Right ventricle myocardium inferior (tissue), 1 donor: Measurements from ENCODE around the gene IFNL4. TPM values are rescaled to one million over a fixed set of nuclear protein-coding genes. Genes with fewer than 3 reads are reported as not detected.
"Not testable (repeated sequence)": the region's sequence is repeated elsewhere in the genome, so short reads cannot be mapped to it uniquely, and the experiment has no call there.

Experiments
- ATAC-seq: fragments of 200-7000 bp; cut with Tn5 transposase; one replicate; pipeline ENCODE4 v1.9.1; 2020; ENCODE audit warnings: mild to moderate bottlenecking, moderate library complexity
- DNase-seq: peaks from one replicate; pipeline ENCODE4 v3.0.0; 2021; ENCODE audit errors: missing footprints
- intact Hi-C: fragments of 100-400 bp; cut with DNase I; formaldehyde crosslinking; loops from one replicate; pipeline ENCODE4 v1.11.0; 2022
- total RNA-seq: library from RNA; stranded (reverse); fragmentation: NEBNext Ultra II Directional; extraction: Animal tissue kit (Norgen Biotek cat#: 25700); gene quantifications from one replicate; pipeline ENCODE4 v1.2.1, GENCODE V29; 2021
- donor health status: DM: no; HTN: yes; CAD: no; lungs with severe emphysema.

Gene IFNL4
- total RNA-seq, 1 donor from 2014 or later = not detected

DNA sequence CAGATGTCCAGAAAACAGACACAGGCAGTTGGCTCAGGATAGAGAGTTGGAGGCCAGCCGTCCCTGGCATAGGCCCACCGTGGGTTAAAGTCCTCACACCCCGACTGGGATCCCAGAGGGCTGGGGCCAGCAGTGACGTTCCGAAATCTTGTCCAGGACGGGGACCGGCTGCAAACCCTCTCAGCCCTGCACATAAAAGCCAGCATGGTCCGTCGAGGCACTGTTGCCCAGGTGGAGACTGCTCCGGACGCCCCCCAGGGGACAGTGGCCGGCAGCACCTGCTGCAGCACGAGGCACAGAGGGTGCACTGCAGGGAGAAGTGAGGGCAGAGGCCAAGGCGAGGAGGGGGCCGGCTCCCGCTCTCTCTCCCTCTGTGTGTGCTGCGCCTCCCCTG lies 15.3 kb upstream of the IFNL4 start:
- intact Hi-C loops = no loop called here

GRCh38 chr19:39262496-39262895 lies 13.8 kb upstream of the IFNL4 start:
- ATAC-seq (no peak), DNase-seq (no peak)
- intact Hi-C loops = no loop called here

More for the DNA sequence above, 15.3 kb upstream of the IFNL4 start:
- DNase-seq (no peak), ATAC-seq (no peak)

DNA sequence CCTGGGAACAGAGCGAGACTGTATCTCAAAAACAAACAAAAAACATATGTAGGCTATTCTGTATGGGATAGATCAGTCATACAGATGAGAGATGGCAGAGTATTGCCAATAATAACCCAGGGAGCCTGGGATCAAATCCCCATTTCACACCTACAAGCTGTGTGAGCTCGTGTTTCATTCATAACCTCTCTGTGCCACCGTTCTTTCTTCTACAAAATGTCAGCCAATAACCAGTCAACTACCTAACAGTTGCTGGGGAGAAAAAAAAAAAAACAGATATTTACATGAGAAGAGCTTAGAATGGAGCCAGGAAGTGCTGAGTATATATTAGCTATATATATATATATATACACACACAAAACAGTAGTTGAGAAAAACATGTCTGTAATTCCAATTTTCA lies 13.0 kb upstream of the IFNL4 start:
- intact Hi-C loops = no loop called here
- no peak for DNase-seq
- ATAC-seq = no peak

DNA sequence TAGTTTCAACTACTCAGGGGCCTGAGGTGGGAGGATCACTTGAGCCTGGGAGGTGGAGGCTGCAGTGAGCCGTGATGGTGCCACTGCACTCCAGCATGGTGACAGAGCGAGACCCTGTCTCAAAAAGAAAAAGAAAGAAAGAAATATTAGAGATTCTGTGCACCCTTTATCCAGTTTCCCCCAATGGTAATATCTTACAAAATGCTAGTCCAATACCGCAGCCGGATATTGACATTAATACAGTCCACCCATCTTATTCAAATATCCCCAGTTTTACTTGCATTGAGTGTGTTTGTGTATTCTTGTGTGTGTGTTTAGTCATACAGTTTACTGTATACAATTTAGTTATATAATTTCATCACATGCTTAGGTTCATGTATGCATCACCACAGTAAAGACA lies 8.6 kb upstream of the IFNL4 start:
- ATAC-seq (no peak), DNase-seq (no peak)
- intact Hi-C loops = no loop called here

- DNase-seq = no peak
- intact Hi-C loops = no loop called here
- ATAC-seq = no peak
Measured at GRCh38 chr19:39254531-39255345, 6.1 kb upstream of the IFNL4 start.

- DNase-seq (no peak), ATAC-seq (no peak)
- intact Hi-C loops = no loop called here
Measured at GRCh38 chr19:39253374-39254149, 4.9 kb upstream of the IFNL4 start.

GRCh38 chr19:39252458-39252857 lies 3.8 kb upstream of the IFNL4 start:
- DNase-seq (no peak), ATAC-seq (no peak)
- intact Hi-C loops = no loop called here

DNA sequence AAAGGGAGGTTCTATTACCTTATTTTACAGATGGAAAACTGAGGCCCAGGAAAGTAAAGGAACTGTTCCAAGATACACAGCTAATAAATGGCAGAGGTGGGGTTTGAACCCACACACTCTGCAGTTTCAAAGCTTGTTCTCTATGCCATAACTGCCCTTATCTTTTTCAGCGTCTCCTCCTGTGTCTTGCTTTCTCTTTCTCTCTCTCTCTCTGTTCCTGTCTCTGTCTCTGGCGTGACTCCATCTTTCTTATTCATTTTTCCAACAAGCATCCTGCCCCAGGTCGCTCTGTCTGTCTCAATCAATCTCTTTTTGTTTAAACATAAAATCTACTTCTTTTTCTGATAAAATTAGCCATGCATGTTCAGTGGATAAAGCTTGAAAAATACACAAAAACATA lies 3.2 kb upstream of the IFNL4 start:
- no peak for DNase-seq
- ATAC-seq = no peak
- intact Hi-C loops = no loop called here

GRCh38 chr19:39251081-39251480 lies 2.4 kb upstream of the IFNL4 start:
- intact Hi-C loops = no loop called here
- DNase-seq (no peak), ATAC-seq (no peak)

DNA sequence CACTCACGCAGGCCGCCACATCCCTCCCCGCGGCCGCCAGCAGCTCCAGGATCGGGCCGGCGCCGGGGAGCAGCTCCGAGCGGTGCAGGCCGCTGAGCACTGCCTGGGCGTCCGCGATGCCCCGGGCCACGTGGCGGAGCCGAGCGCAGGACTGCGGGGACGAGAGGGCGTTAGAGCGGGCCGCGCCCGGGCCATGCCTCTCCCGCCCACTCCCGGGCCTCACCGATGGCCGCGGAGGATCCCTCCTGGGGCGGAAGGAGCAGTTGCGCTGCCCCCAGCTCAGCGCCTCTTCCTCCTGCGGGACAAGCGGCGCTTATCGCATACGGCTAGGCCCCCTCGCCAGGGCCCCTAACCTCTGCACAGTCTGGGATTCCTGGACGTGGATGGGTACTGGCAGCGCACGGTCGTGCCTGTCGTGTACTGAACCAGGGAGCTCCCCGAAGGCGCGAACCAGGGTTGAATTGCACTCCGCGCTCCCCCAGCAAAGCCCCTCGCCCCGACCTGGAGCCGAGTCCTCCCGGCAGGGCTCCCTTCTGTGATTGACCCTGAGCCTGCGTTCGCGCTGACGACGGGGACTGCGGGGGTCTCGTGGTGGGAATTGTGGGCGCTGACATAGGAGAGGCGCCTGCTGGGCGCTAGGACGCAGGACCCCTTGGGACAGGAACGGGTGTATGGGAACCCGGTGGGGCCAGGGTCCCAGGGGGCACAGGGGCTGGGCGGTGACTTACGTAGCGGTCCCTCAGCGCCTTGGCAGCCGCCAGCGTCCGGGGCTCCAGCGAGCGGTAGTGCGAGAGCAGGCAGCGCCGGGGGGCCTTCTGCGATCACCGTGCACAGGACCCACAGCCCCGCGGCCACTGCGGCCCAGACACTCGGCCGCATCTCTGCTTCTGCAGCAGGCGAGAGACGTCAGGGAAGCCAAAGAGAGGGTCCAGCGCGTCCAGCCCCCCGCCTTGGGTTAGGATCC lies 673 bp downstream of the IFNL4 start:
- DNase-seq (no peak), ATAC-seq (no peak)
- intact Hi-C loops = no loop called here

DNA sequence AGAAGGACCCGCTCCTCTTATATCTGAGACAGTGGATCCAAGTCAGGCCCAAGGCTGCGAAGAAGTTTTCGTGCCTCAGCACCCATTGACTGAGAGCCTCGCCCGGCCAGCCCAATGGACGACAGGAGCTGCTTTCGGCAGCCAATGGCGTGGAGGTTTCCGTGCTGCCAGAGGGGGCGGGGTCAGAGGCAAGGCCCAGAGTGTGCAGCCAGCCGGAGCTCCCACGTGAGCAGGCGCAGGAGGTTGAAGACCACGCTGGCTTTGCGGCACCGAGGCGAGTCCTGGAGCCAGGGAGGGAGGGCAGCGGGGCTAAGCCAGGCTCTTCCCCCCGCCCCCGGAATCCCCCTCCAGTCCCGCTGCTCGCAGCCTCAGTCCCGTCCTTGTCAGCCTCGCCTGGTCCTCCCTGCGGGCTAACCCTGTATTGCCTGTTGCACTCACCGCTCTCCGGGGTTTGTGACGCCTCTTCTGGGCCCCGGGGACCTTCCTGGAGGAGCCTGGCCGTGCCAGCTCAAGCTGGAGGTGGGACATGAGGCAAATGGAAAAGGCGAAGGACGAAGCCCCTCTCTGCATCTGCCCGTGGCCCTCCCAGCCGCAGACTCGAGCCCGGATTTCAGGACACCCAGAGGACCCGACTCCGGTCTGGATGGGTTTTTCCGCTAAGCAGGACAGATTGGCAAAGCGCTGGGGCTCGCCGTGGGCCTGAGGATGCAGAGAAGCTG lies 1.5 kb downstream of the IFNL4 start:
- ATAC-seq = no peak
- intact Hi-C loops = no loop called here
- no peak for DNase-seq

- DNase-seq, ATAC-seq, intact Hi-C loops: not testable (repeated sequence)
Measured at GRCh38 chr19:39245166-39245565, 3.5 kb downstream of the IFNL4 start.

DNA sequence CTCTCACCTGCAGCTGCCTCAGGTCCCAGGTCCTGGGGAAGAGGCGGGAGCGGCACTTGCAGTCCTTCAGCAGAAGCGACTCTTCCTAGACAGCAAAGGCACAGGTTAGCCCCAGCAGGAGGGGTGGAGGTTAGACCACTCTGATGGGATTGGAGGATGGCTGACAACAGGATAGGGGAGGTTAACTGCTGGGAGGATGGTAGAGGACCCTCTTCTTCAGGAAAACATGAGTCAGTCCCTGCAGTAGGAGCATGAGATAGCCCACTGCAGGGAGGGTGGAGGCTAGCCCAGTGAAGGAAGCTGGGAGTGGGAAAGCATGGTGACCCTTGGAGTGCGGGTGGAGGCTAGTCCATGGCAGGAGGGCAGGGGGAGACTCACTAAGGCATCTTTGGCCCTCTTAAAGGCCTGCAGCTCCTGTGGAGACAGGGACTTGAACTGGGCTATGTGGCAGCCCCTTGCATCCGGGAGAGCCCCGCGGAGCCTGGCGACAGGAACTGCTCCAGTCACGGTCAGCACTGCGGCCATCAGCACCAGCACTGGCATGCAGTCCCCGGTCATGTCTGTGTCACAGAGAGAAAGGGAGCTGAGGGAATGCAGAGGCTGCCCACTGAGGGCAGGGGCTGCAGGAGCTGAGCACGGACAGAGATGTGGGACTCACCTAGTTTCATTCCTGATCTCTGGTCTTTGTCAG lies 4.1 kb downstream of the IFNL4 start, which contains the start of gene IFNL3:
Gene IFNL3 (minus strand): TSS at position 597 of the 691 bp plus-strand sequence. CDS start 39 bp downstream, at position 558.
- DNase-seq, ATAC-seq, intact Hi-C loops: not testable (repeated sequence)

- ATAC-seq, DNase-seq, intact Hi-C loops: not testable (repeated sequence)
Measured at GRCh38 chr19:39243741-39244140, 4.9 kb downstream of the IFNL4 start.

GRCh38 chr19:39240421-39240820 lies 8.2 kb downstream of the IFNL4 start:
- DNase-seq (no peak), ATAC-seq (no peak)
- intact Hi-C loops = no loop called here

DNA sequence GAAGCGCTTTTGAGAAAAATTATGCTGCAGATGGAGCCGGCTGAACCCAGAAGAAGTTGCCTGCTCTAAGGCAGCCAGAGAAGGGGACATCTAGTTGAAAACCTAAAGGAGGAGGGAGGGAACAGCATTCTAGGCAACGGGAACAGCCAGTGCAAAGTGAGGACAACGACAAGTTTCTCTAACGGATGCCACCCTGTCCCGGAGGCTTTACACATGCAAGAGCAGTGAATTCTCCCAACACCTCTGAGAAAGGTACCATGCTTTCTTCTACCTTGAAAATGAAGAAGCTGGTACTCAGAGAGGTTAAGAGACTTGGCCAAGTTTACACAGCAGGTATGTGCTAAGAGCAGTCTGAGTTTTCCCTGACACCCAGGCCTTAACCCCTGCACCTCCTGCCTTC lies 9.7 kb downstream of the IFNL4 start:
- DNase-seq = no peak
- intact Hi-C loops = no loop called here
- ATAC-seq = no peak

- no peak for ATAC-seq
- intact Hi-C loops = no loop called here
- DNase-seq = no peak
Measured at GRCh38 chr19:39238209-39238608, 10.4 kb downstream of the IFNL4 start.
